DND-41 (cell line): ENCODE results near the gene CREM.

Experiments used
- ATAC-seq: fragments of 200-7000 bp; cut with Tn5 transposase; 3 replicates; pipeline ENCODE4 v1.9.1; 2021; ENCODE audit warnings: low read depth; ENCODE audit not compliant: insufficient read depth
- DNase-seq: peaks from one replicate; pipeline ENCODE4 v3.0.0-alpha.2; 2020
- H2AFZ ChIP-seq: 2 replicates; pipeline ENCODE4 v1.6.0; 2012; ENCODE audit warnings: low read depth, low read length
- H3K27ac ChIP-seq: 2 replicates; pipeline ENCODE4 v1.5.1; 2012; ENCODE audit warnings: low read length, inconsistent platforms
- H3K27me3 ChIP-seq: fragments of 200-600 bp; sonication (generic); 2 replicates; pipeline ENCODE4 v1.6.0; 2012; ENCODE audit warnings: low read length, mild to moderate bottlenecking, inconsistent platforms; ENCODE audit not compliant: insufficient read depth, poor library complexity
- H3K36me3 ChIP-seq: 2 replicates; pipeline ENCODE4 v1.5.1; 2012; ENCODE audit warnings: low read length, inconsistent platforms; ENCODE audit not compliant: insufficient read depth
- H3K4me1 ChIP-seq: 2 replicates; pipeline ENCODE4 v1.5.1; 2012; ENCODE audit warnings: mild to moderate bottlenecking, low read length; ENCODE audit not compliant: insufficient read depth
- H3K4me2 ChIP-seq: 2 replicates; pipeline ENCODE4 v1.6.0; 2012; ENCODE audit warnings: mild to moderate bottlenecking, moderate library complexity, low read length, inconsistent platforms; ENCODE audit not compliant: insufficient read depth
- H3K4me3 ChIP-seq, 2 experiments: fragments of 200-600 bp in 1 of 2; shearing (Covaris generic) in 1 of 2; 2 replicates each; pipeline ENCODE4 v1.5.1; 2012 to 2016; ENCODE audit warnings: inconsistent platforms in 2 of 2, low read length in 2 of 2, mild to moderate bottlenecking in 2 of 2, low read depth in 1 of 2, moderate library complexity in 1 of 2
- H3K79me2 ChIP-seq: 2 replicates; pipeline ENCODE4 v1.6.0; 2012; ENCODE audit warnings: low read length, inconsistent platforms; ENCODE audit not compliant: insufficient read depth
- H3K9ac ChIP-seq: 2 replicates; pipeline ENCODE4 v1.6.0; 2012; ENCODE audit warnings: low read depth, mild to moderate bottlenecking, inconsistent platforms, low read length, moderate library complexity
- H3K9me3 ChIP-seq: 2 replicates; pipeline ENCODE4 v1.5.1; 2012; ENCODE audit warnings: low read length, moderate library complexity, mild to moderate bottlenecking, inconsistent platforms; ENCODE audit not compliant: insufficient read depth, severe bottlenecking
- H4K20me1 ChIP-seq: 2 replicates; pipeline ENCODE4 v1.6.0; 2012; ENCODE audit warnings: low read length; ENCODE audit not compliant: insufficient read depth
- EZH2 ChIP-seq: IDR thresholded peaks from 3 replicates; pipeline ENCODE4 v1.6.1; 2012; ENCODE audit warnings: borderline replicate concordance, low read depth, mild to moderate bottlenecking, moderate library complexity, low read length, inconsistent platforms; ENCODE audit not compliant: severe bottlenecking
- TF ChIP-seq, protein P1 (sequence below): IDR thresholded peaks from 2 replicates; pipeline ENCODE4 v1.5.1; 2012; ENCODE audit warnings: borderline replicate concordance, low read length, moderate library complexity, mild to moderate bottlenecking; ENCODE audit not compliant: poor library complexity, severe bottlenecking; ENCODE audit errors: extremely low read depth

CREM gene

GRCh38 chr10:35124540-35124939, 2.1 kb upstream of the CREM start:
- Histone ChIP-seq H3K4me1 (peaks cover 33% of the 10 kb centered on the region), H3K4me3 (no peak overlapping the region), H3K27me3 (no peaks in the 10 kb centered on the region), H3K4me2 (no peak overlapping the region), H2AFZ (peak overlapping the region; percentile 50; the same call in 1 of the 2 replicates), H3K79me2 (peaks cover 21% of the 10 kb centered on the region), H3K27ac (no peak overlapping the region), H4K20me1 (no peaks in the 10 kb centered on the region), H3K9me3 (no peaks in the 10 kb centered on the region), H3K36me3 (no peaks in the 10 kb centered on the region), H3K9ac (no peak overlapping the region)
- ATAC-seq (no peak), DNase-seq (no peak)
- TF ChIP-seq, protein P1, sequence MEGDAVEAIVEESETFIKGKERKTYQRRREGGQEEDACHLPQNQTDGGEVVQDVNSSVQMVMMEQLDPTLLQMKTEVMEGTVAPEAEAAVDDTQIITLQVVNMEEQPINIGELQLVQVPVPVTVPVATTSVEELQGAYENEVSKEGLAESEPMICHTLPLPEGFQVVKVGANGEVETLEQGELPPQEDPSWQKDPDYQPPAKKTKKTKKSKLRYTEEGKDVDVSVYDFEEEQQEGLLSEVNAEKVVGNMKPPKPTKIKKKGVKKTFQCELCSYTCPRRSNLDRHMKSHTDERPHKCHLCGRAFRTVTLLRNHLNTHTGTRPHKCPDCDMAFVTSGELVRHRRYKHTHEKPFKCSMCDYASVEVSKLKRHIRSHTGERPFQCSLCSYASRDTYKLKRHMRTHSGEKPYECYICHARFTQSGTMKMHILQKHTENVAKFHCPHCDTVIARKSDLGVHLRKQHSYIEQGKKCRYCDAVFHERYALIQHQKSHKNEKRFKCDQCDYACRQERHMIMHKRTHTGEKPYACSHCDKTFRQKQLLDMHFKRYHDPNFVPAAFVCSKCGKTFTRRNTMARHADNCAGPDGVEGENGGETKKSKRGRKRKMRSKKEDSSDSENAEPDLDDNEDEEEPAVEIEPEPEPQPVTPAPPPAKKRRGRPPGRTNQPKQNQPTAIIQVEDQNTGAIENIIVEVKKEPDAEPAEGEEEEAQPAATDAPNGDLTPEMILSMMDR, result no peak
- no peak for TF ChIP-seq EZH2

GRCh38 chr10:35126062-35126529, 550 bp upstream of the CREM start:
- H4K20me1 ChIP-seq, result no peaks in the 10 kb centered on the region
- peak overlapping the region; percentile 27 to 68; a peak in 3 of 4 replicates for H3K4me3 ChIP-seq
- peaks cover 38% of the 10 kb centered on the region for H3K4me1 ChIP-seq
- no peak for TF ChIP-seq EZH2
- TF ChIP-seq, protein P1, result no peak
- H2AFZ ChIP-seq, result peak overlapping the region; percentile 94
- H3K36me3 ChIP-seq, result no peaks in the 10 kb centered on the region
- DNase-seq (no peak), ATAC-seq (peak; percentile 17)
- peak overlapping the region; percentile 96 for H3K9ac ChIP-seq
- H3K27ac ChIP-seq, result peak overlapping the region; percentile 96
- H3K27me3 ChIP-seq, result no peaks in the 10 kb centered on the region
- no peaks in the 10 kb centered on the region for H3K9me3 ChIP-seq
- peaks cover 32% of the 10 kb centered on the region for H3K79me2 ChIP-seq
- H3K4me2 ChIP-seq, result peak overlapping the region; percentile 62

GRCh38 chr10:35127289-35127891, 744 bp downstream of the CREM start:
- no peaks in the 10 kb centered on the region for H4K20me1 ChIP-seq
- ATAC-seq, result peak; percentile 23
- TF ChIP-seq, protein P1, result no peak
- no peak for TF ChIP-seq EZH2
- H3K4me1 ChIP-seq, result peaks cover 46% of the 10 kb centered on the region
- peak; percentile 54 for DNase-seq
- H3K36me3 ChIP-seq, result no peaks in the 10 kb centered on the region
- H3K9ac ChIP-seq, result peak overlapping the region; percentile 96
- H3K27me3 ChIP-seq, result no peaks in the 10 kb centered on the region
- peak overlapping the region; percentile 97 for H3K27ac ChIP-seq
- H3K4me2 ChIP-seq, result peak overlapping the region; percentile 62
- H3K79me2 ChIP-seq, result peaks cover 37% of the 10 kb centered on the region
- peak overlapping the region; percentile 96 for H2AFZ ChIP-seq
- H3K4me3 ChIP-seq, result peak overlapping the region; percentile 94 to 97
- H3K9me3 ChIP-seq, result no peaks in the 10 kb centered on the region
